Measurements from ENCODE around the gene GLMN. TPM values are rescaled to one million over a fixed set of nuclear protein-coding genes. Genes with fewer than 3 reads are reported as not detected.

Gene GLMN
- total RNA-seq, 6 donors from 2014 or later, result 4.8 to 16.8 (median 6.0) TPM

Other genes with a start within 250 kb of the GLMN start
- gene SETSIP, start 223.6 kb downstream of the GLMN start, total RNA-seq, result not detected
- gene BTBD8, start 218.6 kb downstream of the GLMN start, total RNA-seq, result 10 to 100 TPM in 1 of 6 donors, 1 to 10 TPM in 4, under 1 TPM in 1; 0.76 to 17.8 (median 4.2) TPM
- not detected for gene C1orf146, start 81.1 kb downstream of the GLMN start, total RNA-seq
- gene RPAP2, start 72 bp upstream of the GLMN start, total RNA-seq, result 10 to 100 TPM in 2 of 6 donors, 1 to 10 TPM in 4; 3.6 to 15.8 (median 5.6) TPM
- gene GFI1, start 187.9 kb upstream of the GLMN start, total RNA-seq, result 1 to 10 TPM; 2.0 to 7.3 (median 4.0) TPM